Measurements from ENCODE around the gene EXOC6. TPM values are rescaled to one million over a fixed set of nuclear protein-coding genes. Genes with fewer than 3 reads are reported as not detected.
A peak's percentile ranks its signal among the peaks of the same experiment; 100 is the strongest.

EXOC6 gene
- total and polyA plus RNA-seq, 10 of the 15 experiments (the other 5 are each of a cell fraction or from before 2014, with no cell fraction given): 7.6 to 53.8 (median 13.3) TPM

DNA sequence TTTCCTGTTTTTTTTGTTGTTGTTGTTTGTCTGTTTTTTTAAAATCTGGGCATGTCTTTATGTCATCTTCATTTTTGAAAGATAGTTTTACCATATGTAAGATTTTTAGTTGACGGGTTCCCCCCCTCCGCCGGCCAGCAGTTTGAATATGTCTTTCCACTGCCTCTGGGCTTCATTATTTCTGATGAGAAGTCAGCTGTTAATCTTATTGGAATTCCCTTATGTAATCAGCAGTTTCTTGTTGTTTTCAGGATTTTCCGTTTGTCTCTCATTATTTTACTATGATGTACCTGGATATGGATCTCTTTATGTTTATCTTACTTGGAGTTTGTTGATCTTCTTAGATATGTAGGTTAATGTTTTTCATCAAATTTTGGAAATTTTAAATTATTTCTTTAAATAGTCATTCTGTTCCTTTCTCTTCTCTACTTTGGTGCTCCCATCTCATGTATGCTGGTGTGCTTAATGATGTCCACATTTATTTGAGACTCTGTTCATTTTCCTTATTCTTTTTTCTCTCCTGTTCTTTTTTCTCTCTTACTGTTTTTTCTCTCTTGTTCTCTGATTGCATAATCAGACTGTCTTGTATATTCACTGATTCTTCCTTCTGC is 9.7 kb downstream of the EXOC6 start:
- DNase-seq (ENCODE audit: low read depth, low spot score) (no peak), FAIRE-seq (no peak), ATAC-seq (no peak)
- Histone ChIP-seq H3K4me3 (no peak overlapping the region), H3K9me3 (replicated peaks; ENCODE audit: control insufficient read depth, insufficient read depth, low read length) (peaks cover 9% of the 10 kb centered on the region), H3K36me3 (ENCODE audit: control insufficient read depth in 2 of 2, insufficient read depth in 2 of 2, low read length in 1 of 2) (no peaks in the 10 kb centered on the region), H3K79me2 (ENCODE audit: control insufficient read depth, insufficient read depth, low read length) (no peaks in the 10 kb centered on the region), H3K4me1 (ENCODE audit: control insufficient read depth, insufficient read depth, low read length) (no peaks in the 10 kb centered on the region), H4K20me1 (ENCODE audit: control insufficient read depth, insufficient read depth) (no peaks in the 10 kb centered on the region), H3K4me2 (ENCODE audit: control insufficient read depth, insufficient read depth) (no peak overlapping the region), H2AFZ (ENCODE audit: control insufficient read depth, low read depth, low read length) (no peak overlapping the region), H3K27me3 (replicated peaks in 1 of 2; ENCODE audit: control insufficient read depth in 2 of 2, insufficient read depth in 2 of 2, low read length in 1 of 2) (no peaks in the 10 kb centered on the region), H3K27ac (ENCODE audit: control insufficient read depth, insufficient read depth) (no peak overlapping the region), H3K9ac (ENCODE audit: control insufficient read depth, insufficient read depth, low read length) (no peak overlapping the region)
- RAD21 ChIA-PET (ENCODE audit: unreplicated experiment): no interaction called here
- POLR2A ChIA-PET: no interaction called here
- intact Hi-C loops (cut with micrococcal nuclease; ENCODE audit: unreplicated experiment) (no loop called here), in situ Hi-C loops (cut with MboI) (no loop called here)
- SMC1A ChIA-PET (ENCODE audit: uncharacterized antibody, unreplicated experiment): no interaction called here
- no TSS peak for BruUV-seq (replicated peaks)
- WGBS (ENCODE audit: insufficient coverage, insufficient replicate concordance, low lambda C conversion rate, missing lambda C conversion rate): 85% methylated on average over 4 of the region's 4 CpGs
- CTCF ChIA-PET: no interaction called here
- TF ChIP-seq, protein P1, sequence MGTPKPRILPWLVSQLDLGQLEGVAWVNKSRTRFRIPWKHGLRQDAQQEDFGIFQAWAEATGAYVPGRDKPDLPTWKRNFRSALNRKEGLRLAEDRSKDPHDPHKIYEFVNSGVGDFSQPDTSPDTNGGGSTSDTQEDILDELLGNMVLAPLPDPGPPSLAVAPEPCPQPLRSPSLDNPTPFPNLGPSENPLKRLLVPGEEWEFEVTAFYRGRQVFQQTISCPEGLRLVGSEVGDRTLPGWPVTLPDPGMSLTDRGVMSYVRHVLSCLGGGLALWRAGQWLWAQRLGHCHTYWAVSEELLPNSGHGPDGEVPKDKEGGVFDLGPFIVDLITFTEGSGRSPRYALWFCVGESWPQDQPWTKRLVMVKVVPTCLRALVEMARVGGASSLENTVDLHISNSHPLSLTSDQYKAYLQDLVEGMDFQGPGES (IDR thresholded peaks at IDR 0.05): no peak
- TF ChIP-seq, protein P2, sequence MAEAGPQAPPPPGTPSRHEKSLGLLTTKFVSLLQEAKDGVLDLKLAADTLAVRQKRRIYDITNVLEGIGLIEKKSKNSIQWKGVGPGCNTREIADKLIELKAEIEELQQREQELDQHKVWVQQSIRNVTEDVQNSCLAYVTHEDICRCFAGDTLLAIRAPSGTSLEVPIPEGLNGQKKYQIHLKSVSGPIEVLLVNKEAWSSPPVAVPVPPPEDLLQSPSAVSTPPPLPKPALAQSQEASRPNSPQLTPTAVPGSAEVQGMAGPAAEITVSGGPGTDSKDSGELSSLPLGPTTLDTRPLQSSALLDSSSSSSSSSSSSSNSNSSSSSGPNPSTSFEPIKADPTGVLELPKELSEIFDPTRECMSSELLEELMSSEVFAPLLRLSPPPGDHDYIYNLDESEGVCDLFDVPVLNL (IDR thresholded peaks at IDR 0.05; ENCODE audit: low read depth, low read length): no peak
- TF ChIP-seq, protein P3, sequence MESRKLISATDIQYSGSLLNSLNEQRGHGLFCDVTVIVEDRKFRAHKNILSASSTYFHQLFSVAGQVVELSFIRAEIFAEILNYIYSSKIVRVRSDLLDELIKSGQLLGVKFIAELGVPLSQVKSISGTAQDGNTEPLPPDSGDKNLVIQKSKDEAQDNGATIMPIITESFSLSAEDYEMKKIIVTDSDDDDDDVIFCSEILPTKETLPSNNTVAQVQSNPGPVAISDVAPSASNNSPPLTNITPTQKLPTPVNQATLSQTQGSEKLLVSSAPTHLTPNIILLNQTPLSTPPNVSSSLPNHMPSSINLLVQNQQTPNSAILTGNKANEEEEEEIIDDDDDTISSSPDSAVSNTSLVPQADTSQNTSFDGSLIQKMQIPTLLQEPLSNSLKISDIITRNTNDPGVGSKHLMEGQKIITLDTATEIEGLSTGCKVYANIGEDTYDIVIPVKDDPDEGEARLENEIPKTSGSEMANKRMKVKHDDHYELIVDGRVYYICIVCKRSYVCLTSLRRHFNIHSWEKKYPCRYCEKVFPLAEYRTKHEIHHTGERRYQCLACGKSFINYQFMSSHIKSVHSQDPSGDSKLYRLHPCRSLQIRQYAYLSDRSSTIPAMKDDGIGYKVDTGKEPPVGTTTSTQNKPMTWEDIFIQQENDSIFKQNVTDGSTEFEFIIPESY (IDR thresholded peaks at IDR 0.05): peak; percentile 77; the same call in 1 of the 2 replicates
- TF ChIP-seq TCF12 (IDR thresholded peaks at IDR 0.05; ENCODE audit: low read depth, low read length) (no peak), GATAD2B (conservative IDR thresholded peaks at IDR 0.05; ENCODE audit: low read depth) (no peak), ATF7 (IDR thresholded peaks at IDR 0.05; ENCODE audit: low read depth) (0 out of 2 replicates have a peak, but pooled peaks have one; percentile 20), TBL1XR1 (IDR thresholded peaks at IDR 0.05; ENCODE audit: low read depth, low read length) (no peak), MYC (IDR thresholded peaks at IDR 0.05; ENCODE audit: insufficient read depth, insufficient read length, insufficient replicate concordance, low read length, severe bottlenecking) (no peak), SPI1 (IDR thresholded peaks at IDR 0.05; ENCODE audit: borderline replicate concordance, insufficient read depth, low read depth, low read length) (no peak), ZNF384 (IDR thresholded peaks at IDR 0.05; ENCODE audit: borderline replicate concordance, low read depth, low read length) (no peak), CBX5 (IDR thresholded peaks at IDR 0.05; ENCODE audit: low read depth) (peak; percentile 86), BHLHE40 (IDR thresholded peaks at IDR 0.05; ENCODE audit: borderline replicate concordance in 1 of 2, low read depth in 2 of 2, low read length in 1 of 2) (no peak)
- TF ChIP-seq, protein P4, sequence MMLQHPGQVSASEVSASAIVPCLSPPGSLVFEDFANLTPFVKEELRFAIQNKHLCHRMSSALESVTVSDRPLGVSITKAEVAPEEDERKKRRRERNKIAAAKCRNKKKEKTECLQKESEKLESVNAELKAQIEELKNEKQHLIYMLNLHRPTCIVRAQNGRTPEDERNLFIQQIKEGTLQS (IDR thresholded peaks at IDR 0.05; ENCODE audit: borderline replicate concordance, extremely low read depth, low read depth, low read length): no peak
- TF ChIP-seq, protein P5, sequence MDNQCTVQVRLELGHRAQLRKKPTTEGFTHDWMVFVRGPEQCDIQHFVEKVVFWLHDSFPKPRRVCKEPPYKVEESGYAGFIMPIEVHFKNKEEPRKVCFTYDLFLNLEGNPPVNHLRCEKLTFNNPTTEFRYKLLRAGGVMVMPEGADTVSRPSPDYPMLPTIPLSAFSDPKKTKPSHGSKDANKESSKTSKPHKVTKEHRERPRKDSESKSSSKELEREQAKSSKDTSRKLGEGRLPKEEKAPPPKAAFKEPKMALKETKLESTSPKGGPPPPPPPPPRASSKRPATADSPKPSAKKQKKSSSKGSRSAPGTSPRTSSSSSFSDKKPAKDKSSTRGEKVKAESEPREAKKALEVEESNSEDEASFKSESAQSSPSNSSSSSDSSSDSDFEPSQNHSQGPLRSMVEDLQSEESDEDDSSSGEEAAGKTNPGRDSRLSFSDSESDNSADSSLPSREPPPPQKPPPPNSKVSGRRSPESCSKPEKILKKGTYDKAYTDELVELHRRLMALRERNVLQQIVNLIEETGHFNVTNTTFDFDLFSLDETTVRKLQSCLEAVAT (IDR thresholded peaks at IDR 0.05): no peak
- TF ChIP-seq, protein P6, sequence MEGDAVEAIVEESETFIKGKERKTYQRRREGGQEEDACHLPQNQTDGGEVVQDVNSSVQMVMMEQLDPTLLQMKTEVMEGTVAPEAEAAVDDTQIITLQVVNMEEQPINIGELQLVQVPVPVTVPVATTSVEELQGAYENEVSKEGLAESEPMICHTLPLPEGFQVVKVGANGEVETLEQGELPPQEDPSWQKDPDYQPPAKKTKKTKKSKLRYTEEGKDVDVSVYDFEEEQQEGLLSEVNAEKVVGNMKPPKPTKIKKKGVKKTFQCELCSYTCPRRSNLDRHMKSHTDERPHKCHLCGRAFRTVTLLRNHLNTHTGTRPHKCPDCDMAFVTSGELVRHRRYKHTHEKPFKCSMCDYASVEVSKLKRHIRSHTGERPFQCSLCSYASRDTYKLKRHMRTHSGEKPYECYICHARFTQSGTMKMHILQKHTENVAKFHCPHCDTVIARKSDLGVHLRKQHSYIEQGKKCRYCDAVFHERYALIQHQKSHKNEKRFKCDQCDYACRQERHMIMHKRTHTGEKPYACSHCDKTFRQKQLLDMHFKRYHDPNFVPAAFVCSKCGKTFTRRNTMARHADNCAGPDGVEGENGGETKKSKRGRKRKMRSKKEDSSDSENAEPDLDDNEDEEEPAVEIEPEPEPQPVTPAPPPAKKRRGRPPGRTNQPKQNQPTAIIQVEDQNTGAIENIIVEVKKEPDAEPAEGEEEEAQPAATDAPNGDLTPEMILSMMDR (IDR thresholded peaks at IDR 0.05 in 2 of 3, conservative IDR thresholded peaks at IDR 0.05 in 1 of 3; ENCODE audit: control insufficient read depth in 2 of 3, extremely low read depth in 1 of 3, insufficient read depth in 1 of 3, low read depth in 3 of 3, low read length in 3 of 3): no peak
